Osteocyte (in vitro differentiated cells): ENCODE results near the gene CTNNBL1. TPM values are rescaled to one million over a fixed set of nuclear protein-coding genes. Genes with fewer than 3 reads are reported as not detected.

Experiments
- DNase-seq: peaks from one replicate; pipeline ENCODE4 v3.0.0; 2021; ENCODE audit warnings: mixed read lengths; ENCODE audit not compliant: unreplicated experiment; ENCODE audit errors: extremely low spot score
- H3K27ac Mint-ChIP-seq: one replicate; pipeline ENCODE4 v1.8.0; 2021; ENCODE audit warnings: mild to moderate bottlenecking, mixed read lengths; ENCODE audit not compliant: unreplicated experiment
- H3K27me3 Mint-ChIP-seq: one replicate; pipeline ENCODE4 v1.8.0; 2021; ENCODE audit warnings: mixed read lengths; ENCODE audit not compliant: unreplicated experiment
- H3K36me3 Mint-ChIP-seq: one replicate; pipeline ENCODE4 v1.8.0; 2021; ENCODE audit warnings: mixed read lengths; ENCODE audit not compliant: unreplicated experiment
- H3K4me1 Mint-ChIP-seq: one replicate; pipeline ENCODE4 v1.8.0; 2021; ENCODE audit warnings: mixed read lengths; ENCODE audit not compliant: unreplicated experiment
- H3K4me3 Mint-ChIP-seq: one replicate; pipeline ENCODE4 v1.8.0; 2021; ENCODE audit warnings: mild to moderate bottlenecking, moderate library complexity, mixed read lengths; ENCODE audit not compliant: unreplicated experiment
- H3K9me3 Mint-ChIP-seq: one replicate; pipeline ENCODE4 v1.8.0; 2021; ENCODE audit warnings: mixed read lengths; ENCODE audit not compliant: unreplicated experiment
- total RNA-seq: library from RNA; stranded (reverse); gene quantifications from 2 replicates; pipeline ENCODE4 v1.2.1, GENCODE V29; 2021
- TF ChIP-seq, protein P1 (sequence below): fragments of 200-600 bp; sonication (generic); IDR thresholded peaks from 2 replicates; pipeline ENCODE4 v1.5.0; 2021; ENCODE audit warnings: antibody characterized with exemption, mild to moderate bottlenecking, moderate library complexity

CTNNBL1 gene
- total RNA-seq, 1 donor from 2014 or later: 43.4 TPM

DNA sequence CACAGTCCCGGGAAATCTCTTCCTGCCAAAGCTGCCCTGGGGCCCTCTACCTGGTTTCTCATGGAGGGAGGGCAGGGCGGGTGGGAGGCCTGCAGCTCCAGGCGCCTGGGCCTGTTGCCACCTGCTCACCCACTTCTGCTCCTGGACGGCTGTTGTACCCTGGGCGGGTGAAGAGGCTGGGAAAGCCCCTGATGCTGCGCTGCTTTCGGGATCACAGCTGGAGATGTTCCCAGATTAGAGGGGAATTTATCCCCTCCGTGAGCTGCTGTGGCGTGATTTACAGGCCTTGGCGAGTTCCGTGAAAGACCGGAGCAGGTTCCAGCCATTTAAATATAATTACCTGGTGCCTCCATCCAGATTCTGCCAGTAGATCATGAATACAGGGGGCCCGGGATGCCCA is 196.8 kb downstream of the CTNNBL1 start:
- Mint-ChIP-seq H3K4me1 (no peaks in the 10 kb centered on the region), H3K36me3 (peaks cover 2% of the 10 kb centered on the region), H3K27ac (no peak overlapping the region), H3K27me3 (peaks cover 16% of the 10 kb centered on the region), H3K9me3 (no peaks in the 10 kb centered on the region), H3K4me3 (no peak overlapping the region)
- TF ChIP-seq, protein P1, sequence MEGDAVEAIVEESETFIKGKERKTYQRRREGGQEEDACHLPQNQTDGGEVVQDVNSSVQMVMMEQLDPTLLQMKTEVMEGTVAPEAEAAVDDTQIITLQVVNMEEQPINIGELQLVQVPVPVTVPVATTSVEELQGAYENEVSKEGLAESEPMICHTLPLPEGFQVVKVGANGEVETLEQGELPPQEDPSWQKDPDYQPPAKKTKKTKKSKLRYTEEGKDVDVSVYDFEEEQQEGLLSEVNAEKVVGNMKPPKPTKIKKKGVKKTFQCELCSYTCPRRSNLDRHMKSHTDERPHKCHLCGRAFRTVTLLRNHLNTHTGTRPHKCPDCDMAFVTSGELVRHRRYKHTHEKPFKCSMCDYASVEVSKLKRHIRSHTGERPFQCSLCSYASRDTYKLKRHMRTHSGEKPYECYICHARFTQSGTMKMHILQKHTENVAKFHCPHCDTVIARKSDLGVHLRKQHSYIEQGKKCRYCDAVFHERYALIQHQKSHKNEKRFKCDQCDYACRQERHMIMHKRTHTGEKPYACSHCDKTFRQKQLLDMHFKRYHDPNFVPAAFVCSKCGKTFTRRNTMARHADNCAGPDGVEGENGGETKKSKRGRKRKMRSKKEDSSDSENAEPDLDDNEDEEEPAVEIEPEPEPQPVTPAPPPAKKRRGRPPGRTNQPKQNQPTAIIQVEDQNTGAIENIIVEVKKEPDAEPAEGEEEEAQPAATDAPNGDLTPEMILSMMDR: no peak
- DNase-seq: no peak

DNA sequence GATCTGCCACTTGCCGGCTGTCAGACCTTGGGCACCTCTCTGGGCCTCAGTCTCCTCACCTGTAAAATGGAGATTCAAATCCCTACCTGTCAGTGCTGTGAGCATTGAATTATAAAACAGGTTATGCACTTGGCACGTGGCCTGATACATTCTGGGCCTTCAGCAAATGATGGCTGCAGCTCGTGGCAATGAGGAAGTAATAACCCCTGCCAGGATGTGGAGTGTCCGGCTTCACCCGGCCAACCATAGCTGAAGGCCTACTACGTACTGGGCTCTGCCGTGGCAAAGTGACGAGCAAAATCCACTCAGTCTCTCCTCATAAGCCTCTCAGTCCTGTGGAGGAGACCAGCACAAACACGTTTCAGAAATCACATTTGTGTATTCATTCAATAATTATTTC is 198.2 kb downstream of the CTNNBL1 start:
- H3K27ac Mint-ChIP-seq: no peak overlapping the region
- no peaks in the 10 kb centered on the region for H3K9me3 Mint-ChIP-seq
- H3K36me3 Mint-ChIP-seq: peaks cover 2% of the 10 kb centered on the region
- H3K27me3 Mint-ChIP-seq: peaks cover 16% of the 10 kb centered on the region
- no peak overlapping the region for H3K4me3 Mint-ChIP-seq
- DNase-seq: no peak
- H3K4me1 Mint-ChIP-seq: peaks cover 4% of the 10 kb centered on the region
- TF ChIP-seq, protein P1: no peak

DNA sequence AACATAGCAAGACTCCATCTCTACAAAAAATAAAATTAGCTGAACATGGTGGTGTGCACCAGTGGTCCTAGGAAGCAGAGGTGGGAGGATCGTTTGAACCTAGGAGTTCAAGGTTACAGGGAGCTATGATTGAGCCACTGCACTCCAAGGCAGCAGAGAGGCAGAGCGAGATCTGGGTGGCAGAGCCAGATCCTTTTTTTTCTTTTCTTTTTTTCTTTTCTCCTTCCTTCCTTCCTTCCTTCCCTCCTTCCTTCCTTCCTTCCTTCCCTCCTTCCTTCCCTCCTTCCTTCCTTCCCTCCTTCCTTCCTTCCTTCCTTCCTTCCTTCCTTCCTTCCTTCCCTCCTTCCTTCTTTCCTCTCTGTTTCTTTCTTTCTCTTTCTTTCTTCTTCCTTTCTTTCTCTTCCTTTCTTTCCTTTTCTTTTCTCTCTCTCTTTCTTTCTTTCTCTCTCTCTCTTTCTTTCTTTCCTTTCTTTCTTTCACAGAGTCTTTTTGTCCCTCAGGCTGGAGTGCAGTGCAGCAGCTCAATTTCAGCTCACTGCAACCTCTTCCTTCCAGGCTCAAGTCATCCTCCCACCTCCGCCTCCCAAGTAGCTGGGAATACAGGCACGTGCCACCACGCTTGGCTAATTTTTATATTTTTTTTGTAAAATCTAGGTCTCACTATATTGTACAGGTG is 199.9 kb downstream of the CTNNBL1 start:
- Mint-ChIP-seq H3K27ac (no peak overlapping the region), H3K27me3 (peaks cover 10% of the 10 kb centered on the region), H3K4me3 (no peak overlapping the region), H3K4me1 (peaks cover 5% of the 10 kb centered on the region), H3K9me3 (no peaks in the 10 kb centered on the region), H3K36me3 (peaks cover 2% of the 10 kb centered on the region)
- DNase-seq: no peak
- TF ChIP-seq, protein P1: no peak

GRCh38 chr20:37894454-37894853 is 200.6 kb downstream of the CTNNBL1 start:
- Mint-ChIP-seq H3K9me3 (no peaks in the 10 kb centered on the region), H3K4me3 (no peak overlapping the region), H3K27me3 (peaks cover 13% of the 10 kb centered on the region), H3K36me3 (peaks cover 2% of the 10 kb centered on the region), H3K27ac (no peak overlapping the region), H3K4me1 (peaks cover 10% of the 10 kb centered on the region)
- DNase-seq: no peak
- TF ChIP-seq, protein P1: no peak

- Mint-ChIP-seq H3K27me3 (peaks cover 15% of the 10 kb centered on the region), H3K9me3 (no peaks in the 10 kb centered on the region), H3K27ac (no peak overlapping the region), H3K36me3 (peaks cover 2% of the 10 kb centered on the region), H3K4me1 (peaks cover 11% of the 10 kb centered on the region), H3K4me3 (no peak overlapping the region)
- TF ChIP-seq, protein P1: no peak
- no peak for DNase-seq
Measured at GRCh38 chr20:37895166-37895565, 201.3 kb downstream of the CTNNBL1 start.
